GM12872 (cell line): ENCODE data around the gene SMAD3.

ENCODE experiments used
- CTCF ChIP-seq: IDR thresholded peaks from 3 replicates; pipeline ENCODE4 v1.5.1; 2011; ENCODE audit warnings: low read depth, mild to moderate bottlenecking, low read length, moderate library complexity; ENCODE audit not compliant: insufficient read depth

The SMAD3 gene

GRCh38 chr15:67096546-67097294 lies 31.3 kb downstream of the SMAD3 start:
- TF ChIP-seq CTCF, result no peak

- TF ChIP-seq CTCF, result no peak
These were observed 32.0 kb downstream of the SMAD3 start for GRCh38 chr15:67097424-67097823.

GRCh38 chr15:67097930-67098740 lies 32.7 kb downstream of the SMAD3 start:
- TF ChIP-seq CTCF, result no peak

GRCh38 chr15:67098768-67099282 lies 33.4 kb downstream of the SMAD3 start:
- TF ChIP-seq CTCF, result no peak

- TF ChIP-seq CTCF, result no peak
These were observed 34.9 kb downstream of the SMAD3 start for GRCh38 chr15:67100124-67100791.

GRCh38 chr15:67100801-67101581 lies 35.6 kb downstream of the SMAD3 start:
- TF ChIP-seq CTCF, result no peak
